BLaER1 (cell line): ENCODE data around the gene MIA2.
A peak's percentile ranks its signal among the peaks of the same experiment; 100 is the strongest.
"Not testable (repeated sequence)": the region's sequence is repeated elsewhere in the genome, so short reads cannot be mapped to it uniquely, and the experiment has no call there.

Experiments
- H3K27ac ChIP-seq: shearing (Covaris generic); formaldehyde crosslinking; 2 replicates; pipeline ENCODE4 v1.8.1; 2022
- H3K27me3 ChIP-seq: shearing (Covaris generic); formaldehyde crosslinking; 2 replicates; pipeline ENCODE4 v1.8.1; 2022
- H3K36me3 ChIP-seq: shearing (Covaris generic); formaldehyde crosslinking; 2 replicates; pipeline ENCODE4 v1.8.1; 2022
- H3K4me1 ChIP-seq: shearing (Covaris generic); formaldehyde crosslinking; 2 replicates; pipeline ENCODE4 v1.8.1; 2022
- H3K4me2 ChIP-seq: shearing (Covaris generic); formaldehyde crosslinking; 2 replicates; pipeline ENCODE4 v1.8.1; 2022
- H3K4me3 ChIP-seq: shearing (Covaris generic); formaldehyde crosslinking; 2 replicates; pipeline ENCODE4 v1.8.1; 2022
- H3K9ac ChIP-seq: shearing (Covaris generic); formaldehyde crosslinking; 2 replicates; pipeline ENCODE4 v1.8.1; 2022
- H3K9me3 ChIP-seq: shearing (Covaris generic); formaldehyde crosslinking; 2 replicates; pipeline ENCODE4 v1.8.1; 2022
- H4K20me1 ChIP-seq: shearing (Covaris generic); formaldehyde crosslinking; 2 replicates; pipeline ENCODE4 v1.8.1; 2022
- Cebpa-rat ChIP-seq: shearing (Covaris generic); IDR thresholded peaks from 2 replicates; pipeline ENCODE4 v1.8.1; 2022

Gene MIA2

GRCh38 chr14:39251547-39251946 lies 17.8 kb downstream of the MIA2 start:
- no peaks in the 10 kb centered on the region for H4K20me1 ChIP-seq
- H3K9ac ChIP-seq: no peak overlapping the region
- H3K4me1 ChIP-seq: no peaks in the 10 kb centered on the region
- no peaks in the 10 kb centered on the region for H3K9me3 ChIP-seq
- no peak for TF ChIP-seq Cebpa-rat
- H3K4me2 ChIP-seq: no peak overlapping the region
- H3K4me3 ChIP-seq: no peak overlapping the region
- H3K27ac ChIP-seq: no peak overlapping the region
- H3K36me3 ChIP-seq: no peaks in the 10 kb centered on the region
- no peaks in the 10 kb centered on the region for H3K27me3 ChIP-seq

- not testable (repeated sequence) for H3K9ac ChIP-seq, H3K4me2 ChIP-seq, H4K20me1 ChIP-seq, H3K4me3 ChIP-seq, H3K27ac ChIP-seq, H3K27me3 ChIP-seq, H3K36me3 ChIP-seq, H3K4me1 ChIP-seq
- peaks cover 19% of the 10 kb centered on the region for H3K9me3 ChIP-seq
These were observed 23.7 kb downstream of the MIA2 start for GRCh38 chr14:39257388-39257787.

- no peak overlapping the region for H3K4me2 ChIP-seq
- H3K27me3 ChIP-seq: no peaks in the 10 kb centered on the region
- no peaks in the 10 kb centered on the region for H3K36me3 ChIP-seq
- H3K27ac ChIP-seq: no peak overlapping the region
- no peak overlapping the region for H3K4me3 ChIP-seq
- no peak overlapping the region for H3K9ac ChIP-seq
- no peaks in the 10 kb centered on the region for H3K4me1 ChIP-seq
- peaks cover 19% of the 10 kb centered on the region for H3K9me3 ChIP-seq
- H4K20me1 ChIP-seq: no peaks in the 10 kb centered on the region
- TF ChIP-seq Cebpa-rat: no peak
These were observed 25.2 kb downstream of the MIA2 start for GRCh38 chr14:39258782-39259545.

- not testable (repeated sequence) for H3K9ac ChIP-seq, H3K36me3 ChIP-seq, H3K4me3 ChIP-seq, H3K27ac ChIP-seq, H3K4me1 ChIP-seq, H3K27me3 ChIP-seq, H4K20me1 ChIP-seq, H3K4me2 ChIP-seq
- H3K9me3 ChIP-seq: peaks cover 19% of the 10 kb centered on the region
These were observed 26.4 kb downstream of the MIA2 start for GRCh38 chr14:39260161-39260560.

GRCh38 chr14:39262214-39262613 lies 28.5 kb downstream of the MIA2 start:
- H3K27ac ChIP-seq, H4K20me1 ChIP-seq, H3K27me3 ChIP-seq, H3K9ac ChIP-seq, H3K4me3 ChIP-seq, H3K4me2 ChIP-seq, H3K36me3 ChIP-seq: not testable (repeated sequence)
- Histone ChIP-seq H3K9me3 (peaks cover 15% of the 10 kb centered on the region), H3K4me1 (peaks cover 15% of the 10 kb centered on the region)

- Histone ChIP-seq H3K4me3 (no peak overlapping the region), H3K4me2 (no peak overlapping the region), H3K4me1 (peaks cover 27% of the 10 kb centered on the region), H3K27me3 (no peaks in the 10 kb centered on the region), H3K27ac (no peak overlapping the region), H4K20me1 (peaks cover 8% of the 10 kb centered on the region; the same call in 1 of the 2 replicates), H3K9ac (no peak overlapping the region), H3K9me3 (peaks cover 4% of the 10 kb centered on the region), H3K36me3 (no peaks in the 10 kb centered on the region)
- TF ChIP-seq Cebpa-rat: no peak
These were observed 30.3 kb downstream of the MIA2 start for GRCh38 chr14:39264057-39264456.

GRCh38 chr14:39264558-39264957 lies 30.8 kb downstream of the MIA2 start:
- Histone ChIP-seq H3K9me3 (peaks cover 4% of the 10 kb centered on the region), H3K9ac (no peak overlapping the region), H4K20me1 (peaks cover 13% of the 10 kb centered on the region; the same call in 1 of the 2 replicates), H3K27ac (no peak overlapping the region), H3K27me3 (no peaks in the 10 kb centered on the region), H3K4me3 (no peak overlapping the region), H3K36me3 (no peaks in the 10 kb centered on the region), H3K4me2 (no peak overlapping the region), H3K4me1 (peaks cover 32% of the 10 kb centered on the region)
- no peak for TF ChIP-seq Cebpa-rat

GRCh38 chr14:39265033-39265432 lies 31.3 kb downstream of the MIA2 start:
- H3K4me1 ChIP-seq: peaks cover 35% of the 10 kb centered on the region
- H3K27me3 ChIP-seq: no peaks in the 10 kb centered on the region
- H3K4me3 ChIP-seq: 0 out of 2 replicates have a peak overlapping the region, but pooled peaks have one; percentile 78
- peak overlapping the region; percentile 89 for H3K4me2 ChIP-seq
- no peak for TF ChIP-seq Cebpa-rat
- peaks cover 15% of the 10 kb centered on the region; the same call in 1 of the 2 replicates for H4K20me1 ChIP-seq
- H3K27ac ChIP-seq: no peak overlapping the region
- H3K9me3 ChIP-seq: peaks cover 4% of the 10 kb centered on the region
- H3K36me3 ChIP-seq: no peaks in the 10 kb centered on the region
- H3K9ac ChIP-seq: no peak overlapping the region

GRCh38 chr14:39265806-39266524 lies 32.2 kb downstream of the MIA2 start:
- H3K4me1 ChIP-seq: peaks cover 35% of the 10 kb centered on the region
- peak overlapping the region; percentile 89 for H3K4me2 ChIP-seq
- H3K4me3 ChIP-seq: peak overlapping the region; percentile 78

GRCh38 chr14:39266525-39266870 lies 32.8 kb downstream of the MIA2 start:
- Histone ChIP-seq H3K36me3 (peaks cover 7% of the 10 kb centered on the region), H4K20me1 (peaks cover 15% of the 10 kb centered on the region; the same call in 1 of the 2 replicates), H3K4me1 (peaks cover 35% of the 10 kb centered on the region), H3K9me3 (peaks cover 18% of the 10 kb centered on the region), H3K4me2 (peak overlapping the region; percentile 89), H3K9ac (peak overlapping the region; percentile 99), H3K4me3 (peak overlapping the region; percentile 78), H3K27ac (peak overlapping the region; percentile 100), H3K27me3 (no peaks in the 10 kb centered on the region)
- TF ChIP-seq Cebpa-rat: no peak

More at GRCh38 chr14:39265806-39266524, 32.2 kb downstream of the MIA2 start:
- H3K9me3 ChIP-seq: peaks cover 12% of the 10 kb centered on the region
- peaks cover 15% of the 10 kb centered on the region; the same call in 1 of the 2 replicates for H4K20me1 ChIP-seq
- H3K9ac ChIP-seq: peak overlapping the region; percentile 99
- peak overlapping the region; percentile 100 for H3K27ac ChIP-seq
- no peak for TF ChIP-seq Cebpa-rat
- peaks cover 4% of the 10 kb centered on the region; the same call in 1 of the 2 replicates for H3K36me3 ChIP-seq
- H3K27me3 ChIP-seq: no peaks in the 10 kb centered on the region
